ENCODE data around the gene VPS13D.

The VPS13D gene

DNA sequence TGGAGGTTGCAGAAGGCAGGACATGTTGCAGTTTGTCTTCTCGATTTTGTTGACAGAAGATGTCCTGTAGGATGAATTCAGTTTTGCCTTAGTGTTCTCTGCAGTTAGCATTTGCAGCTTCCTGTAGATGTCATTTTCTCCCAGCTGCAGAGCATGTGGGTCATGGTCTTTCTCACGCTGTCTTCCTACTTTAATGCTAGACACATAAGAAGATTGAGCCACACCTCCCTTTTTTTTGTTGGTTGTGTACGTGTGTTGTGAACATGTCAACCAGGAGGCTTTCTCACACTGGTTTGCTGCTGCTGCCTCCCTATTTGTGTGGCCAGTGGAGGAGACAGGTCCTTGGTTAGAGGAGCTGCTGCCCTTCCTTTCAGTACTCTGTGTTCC, 110.7 kb downstream of the VPS13D start:
- DNase-seq = no peak

DNA sequence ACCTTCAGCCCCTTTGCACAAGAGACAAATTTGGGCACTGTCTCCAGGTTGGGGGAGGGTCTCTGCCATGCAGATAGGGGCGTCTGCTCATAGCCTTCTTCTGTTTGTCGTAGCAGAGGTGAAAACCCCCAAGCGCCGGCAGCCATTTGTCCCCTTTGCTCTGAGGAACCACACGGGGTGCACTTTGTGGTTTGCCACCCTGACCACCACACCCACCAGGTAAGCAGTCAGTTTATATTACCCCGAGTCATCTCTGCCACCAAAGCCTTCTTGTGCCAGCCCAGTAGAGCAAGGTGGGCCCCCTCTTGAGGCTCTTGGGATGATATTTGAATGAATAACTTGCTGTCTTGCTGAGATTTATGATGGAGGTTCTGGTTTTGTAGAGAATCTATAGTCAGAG, 111.8 kb downstream of the VPS13D start:
- no peak for DNase-seq

DNA sequence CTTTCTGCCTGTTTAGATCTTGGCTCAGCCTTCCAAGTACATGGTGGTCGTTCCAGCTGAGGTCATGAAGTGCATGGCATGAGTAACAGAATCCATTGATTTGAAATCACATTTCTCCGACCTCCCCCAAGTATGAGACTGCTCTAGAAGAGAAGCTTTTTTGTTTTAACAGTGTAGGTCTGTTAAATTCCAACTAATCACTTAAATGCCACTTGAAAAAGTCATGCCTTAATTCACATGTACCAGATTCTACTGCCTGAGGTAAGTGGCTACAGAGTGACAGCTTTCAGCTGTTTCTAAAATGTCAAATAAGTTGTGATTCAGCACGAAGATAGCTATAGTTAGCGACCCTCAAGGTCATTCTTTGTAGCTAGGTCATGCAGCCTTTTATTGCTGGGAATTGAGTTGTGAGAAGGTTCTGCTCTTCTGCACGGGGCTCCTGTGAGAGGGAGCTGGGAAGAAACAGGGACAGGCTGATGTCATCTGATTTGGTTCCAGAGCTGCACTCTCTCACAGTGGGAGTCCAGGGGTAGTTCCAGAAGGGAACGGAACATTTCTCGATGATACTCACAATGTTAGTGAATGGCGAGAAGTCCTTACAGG, 112.7 kb downstream of the VPS13D start:
- DNase-seq = no peak

DNA sequence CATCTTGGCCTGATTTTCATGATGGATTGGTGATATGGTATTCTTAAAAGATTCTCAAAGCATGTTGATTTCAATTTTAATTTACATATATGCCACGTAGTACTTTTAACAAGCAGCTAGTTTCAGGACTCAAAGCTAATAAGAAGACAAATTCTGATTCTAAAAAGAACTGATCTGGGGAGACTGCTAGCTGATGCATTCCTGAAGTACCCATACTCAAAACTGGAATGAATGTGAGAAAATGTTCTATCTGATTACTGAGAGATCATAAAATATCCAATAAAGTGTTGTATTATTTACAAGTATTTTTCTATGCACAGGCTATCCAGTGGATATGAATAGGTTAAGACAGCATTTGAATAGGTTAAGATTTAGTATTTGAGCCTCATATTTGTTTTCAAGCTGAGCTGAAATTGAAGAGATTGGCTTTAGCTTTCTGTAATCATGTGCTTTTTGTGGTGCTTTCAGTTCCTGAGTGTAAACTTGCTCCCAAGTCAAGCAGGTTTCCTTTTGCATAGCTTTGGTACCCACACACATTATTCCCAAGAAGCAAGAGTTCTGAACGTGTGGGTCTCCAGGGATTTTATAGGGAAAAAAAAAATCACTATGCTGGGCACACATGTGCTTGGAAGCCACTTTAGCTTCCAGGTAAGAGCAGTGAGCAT, 114.1 kb downstream of the VPS13D start:
- no peak for DNase-seq

DNA sequence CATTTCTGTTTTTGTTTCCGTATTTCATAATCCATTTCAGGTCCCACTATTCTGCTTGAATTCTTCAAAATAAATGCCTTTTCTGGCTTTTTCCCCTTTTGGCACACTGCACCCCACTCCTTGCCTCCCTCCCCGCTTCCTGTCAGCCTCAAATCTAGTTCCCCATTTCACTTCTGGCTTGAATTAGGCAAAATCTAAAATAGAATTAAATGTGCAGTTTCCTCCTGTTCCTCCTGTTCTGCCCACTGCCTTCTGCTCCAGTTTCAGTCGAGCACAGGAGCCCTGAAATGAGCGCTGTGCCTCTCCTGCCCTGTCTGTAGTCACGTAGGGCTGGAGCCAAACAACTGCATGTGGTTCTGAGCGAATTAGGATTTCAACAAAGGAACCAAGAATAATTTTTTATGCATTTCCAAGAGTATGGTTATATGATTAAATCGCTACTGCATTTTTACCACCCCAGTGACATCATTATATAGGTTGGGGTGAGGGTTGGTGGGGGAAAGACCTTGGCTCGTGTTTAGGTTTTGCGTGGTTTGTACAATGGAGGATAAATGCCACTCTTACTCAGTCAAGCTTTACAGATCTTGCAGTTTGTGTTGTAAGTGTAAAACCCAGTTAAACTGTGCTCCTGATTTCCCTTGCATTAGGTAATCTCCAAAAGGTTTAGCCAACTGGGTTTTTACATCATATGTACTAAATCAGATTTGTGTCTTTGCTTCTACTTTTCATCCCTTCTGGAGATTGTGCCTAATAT, 114.9 kb downstream of the VPS13D start:
- DNase-seq = peak in 1 of 5 donors; percentile 12

DNA sequence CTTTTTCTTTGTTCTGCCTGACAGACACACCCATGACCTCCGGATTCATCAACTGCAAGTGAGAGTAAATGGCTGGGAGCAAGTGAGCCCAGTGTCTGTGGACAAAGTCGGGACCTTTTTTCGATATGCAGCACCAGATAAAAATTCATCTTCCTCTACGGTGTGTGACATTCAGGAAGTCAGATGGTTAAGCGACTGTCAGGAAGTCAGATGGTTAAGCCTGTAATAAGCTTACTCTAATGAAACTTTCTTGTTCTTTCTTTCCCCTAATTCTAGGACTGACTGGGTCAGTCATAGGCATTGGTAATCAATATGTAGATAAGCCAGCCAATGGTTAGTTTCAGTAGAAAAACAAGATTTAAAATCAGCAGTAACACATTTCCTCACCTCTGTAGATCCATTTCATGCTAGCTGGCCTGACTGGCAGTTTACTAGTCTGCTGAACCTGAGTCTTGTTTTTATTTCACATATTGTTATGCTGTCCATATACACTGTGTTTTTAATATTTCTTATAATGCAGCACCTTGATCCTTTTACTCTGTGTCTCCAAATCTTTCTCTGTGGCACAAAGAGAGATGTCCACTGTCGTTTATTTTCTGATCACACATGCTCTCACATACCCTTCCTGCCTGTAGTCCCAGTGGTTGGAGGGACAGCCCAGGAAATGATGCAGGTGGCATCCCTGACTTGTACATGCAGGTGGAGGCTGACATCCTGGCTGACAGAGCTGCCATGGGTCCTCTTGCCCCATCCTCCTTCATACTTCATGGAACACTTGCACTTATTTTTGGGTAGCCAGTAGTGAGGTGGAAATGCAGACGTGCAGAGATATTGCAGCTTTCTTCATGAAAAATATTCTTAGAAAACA, 115.8 kb downstream of the VPS13D start:
- DNase-seq = peak in 1 of 5 donors; percentile 54

DNA sequence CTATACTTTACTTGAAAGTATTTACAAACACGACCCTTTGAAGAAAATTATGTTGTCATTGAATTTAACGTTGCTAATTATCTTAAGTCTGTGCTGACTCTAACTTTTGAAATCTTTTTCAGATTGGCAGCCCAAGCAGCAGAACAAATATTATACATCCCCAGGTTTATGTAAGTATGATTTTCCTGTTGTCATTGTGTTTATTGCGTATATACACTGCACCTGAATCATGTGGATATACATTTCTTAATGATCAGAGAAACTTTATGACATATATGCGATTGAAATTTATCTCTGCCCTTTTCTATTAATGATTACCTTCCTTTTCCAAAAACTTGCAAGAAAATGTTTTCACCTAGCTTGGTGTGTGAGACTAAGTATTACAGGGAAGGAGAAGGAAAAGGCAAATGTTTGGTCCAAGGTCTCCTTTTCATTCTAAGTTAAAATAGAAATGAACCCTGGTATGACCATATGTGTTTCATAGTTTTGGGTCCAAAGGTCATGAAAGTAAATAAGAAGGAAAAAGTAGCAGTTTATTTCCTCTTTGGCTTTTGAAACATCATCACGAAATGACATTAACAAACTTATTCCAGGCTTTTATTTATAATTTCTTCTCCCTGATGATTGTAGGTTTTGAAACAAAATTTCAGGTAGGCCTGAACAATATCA, 116.8 kb downstream of the VPS13D start:
- DNase-seq = no peak

DNA sequence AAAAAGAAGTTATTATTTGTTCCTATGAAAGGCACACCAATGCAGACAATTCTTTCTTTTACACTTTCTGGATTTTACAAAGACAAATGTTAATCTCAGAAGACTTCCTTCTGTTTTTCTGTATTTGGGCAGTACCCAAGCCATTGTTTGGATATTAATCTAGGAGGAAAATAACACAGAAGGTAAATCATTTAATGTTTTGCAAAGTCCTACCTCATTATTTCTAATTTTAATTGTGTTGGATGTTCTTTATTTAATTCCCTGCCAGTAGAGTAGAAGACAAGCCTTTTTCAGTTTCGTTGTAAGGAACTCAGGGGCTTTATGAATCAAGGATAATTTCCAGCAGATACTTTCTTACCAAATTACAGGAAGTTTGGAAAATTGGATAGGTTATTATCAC, 118.3 kb downstream of the VPS13D start:
- no peak for DNase-seq

DNA sequence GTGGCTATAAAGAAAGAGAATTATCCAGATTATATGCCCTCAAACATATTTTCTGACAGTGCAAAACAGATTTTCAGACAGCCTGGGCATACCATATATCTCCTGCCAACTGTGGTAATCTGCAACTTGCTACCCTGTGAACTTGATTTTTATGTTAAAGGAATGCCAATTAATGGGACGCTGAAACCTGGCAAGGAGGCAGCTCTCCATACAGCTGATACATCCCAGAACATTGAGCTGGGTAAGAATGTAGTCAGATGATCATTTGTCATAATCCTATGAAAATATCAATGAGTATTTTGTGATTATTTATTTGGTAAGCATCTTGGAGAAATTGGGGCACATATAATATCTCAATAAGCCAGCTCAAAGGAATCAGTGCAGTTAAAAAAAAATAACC, 124.2 kb downstream of the VPS13D start:
- no peak for DNase-seq

DNA sequence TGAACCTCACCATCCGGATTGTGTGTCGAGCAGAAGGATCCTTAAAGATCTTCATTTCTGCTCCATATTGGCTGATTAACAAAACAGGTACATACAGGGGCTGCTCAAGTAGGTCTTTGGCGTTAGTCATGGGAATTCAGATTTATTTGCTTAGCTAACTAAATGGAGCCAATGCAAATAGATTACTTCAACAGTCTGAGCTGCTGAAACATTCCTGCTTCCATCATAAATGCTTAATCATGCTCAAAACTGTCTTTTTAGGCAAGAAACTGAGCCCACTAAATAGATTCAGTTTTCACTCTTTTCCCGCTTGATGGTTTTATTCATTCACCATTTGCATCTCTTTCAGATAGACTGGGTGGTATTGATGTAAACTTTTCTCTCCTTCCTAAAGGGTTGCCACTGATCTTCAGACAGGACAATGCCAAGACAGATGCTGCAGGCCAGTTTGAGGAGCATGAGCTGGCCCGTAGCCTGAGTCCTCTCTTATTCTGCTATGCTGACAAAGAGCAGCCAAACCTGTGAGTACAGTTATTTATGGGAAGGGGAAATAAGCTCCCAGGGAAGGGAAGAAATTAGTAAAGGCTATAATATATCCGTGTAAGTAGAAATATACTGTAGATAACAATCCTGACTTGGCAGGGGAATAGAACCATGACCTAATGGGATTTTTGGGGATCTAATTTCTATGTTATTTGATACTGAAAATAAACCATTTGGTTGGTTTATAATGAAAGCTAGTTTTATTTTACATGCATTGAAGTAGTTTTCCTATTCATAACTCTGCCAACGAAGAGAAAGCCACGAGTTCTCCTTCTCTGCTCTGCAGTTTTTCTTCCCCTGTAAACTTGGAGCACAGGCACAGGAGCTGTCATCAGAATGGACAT, 126.4 kb downstream of the VPS13D start:
- DNase-seq = no peak

DNA sequence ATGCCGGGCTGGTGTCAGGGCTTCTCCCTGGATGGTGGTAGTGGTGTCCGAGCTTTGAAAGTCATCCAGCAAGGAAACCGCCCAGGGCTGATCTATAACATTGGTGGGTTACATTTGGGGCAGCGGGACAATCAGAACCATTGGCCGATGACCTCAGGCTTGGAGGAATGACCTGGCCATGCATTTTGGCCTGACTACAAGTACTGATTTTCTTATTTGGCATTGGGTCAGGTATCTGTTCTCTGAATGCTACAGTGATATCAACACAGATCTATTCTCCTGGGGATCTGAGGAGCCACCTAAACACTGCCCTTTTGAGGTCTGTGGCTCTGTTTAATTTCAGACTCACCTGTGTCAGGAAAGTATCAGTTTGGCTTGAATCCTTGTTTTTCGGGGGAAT, 128.7 kb downstream of the VPS13D start:
- DNase-seq = no peak

DNA sequence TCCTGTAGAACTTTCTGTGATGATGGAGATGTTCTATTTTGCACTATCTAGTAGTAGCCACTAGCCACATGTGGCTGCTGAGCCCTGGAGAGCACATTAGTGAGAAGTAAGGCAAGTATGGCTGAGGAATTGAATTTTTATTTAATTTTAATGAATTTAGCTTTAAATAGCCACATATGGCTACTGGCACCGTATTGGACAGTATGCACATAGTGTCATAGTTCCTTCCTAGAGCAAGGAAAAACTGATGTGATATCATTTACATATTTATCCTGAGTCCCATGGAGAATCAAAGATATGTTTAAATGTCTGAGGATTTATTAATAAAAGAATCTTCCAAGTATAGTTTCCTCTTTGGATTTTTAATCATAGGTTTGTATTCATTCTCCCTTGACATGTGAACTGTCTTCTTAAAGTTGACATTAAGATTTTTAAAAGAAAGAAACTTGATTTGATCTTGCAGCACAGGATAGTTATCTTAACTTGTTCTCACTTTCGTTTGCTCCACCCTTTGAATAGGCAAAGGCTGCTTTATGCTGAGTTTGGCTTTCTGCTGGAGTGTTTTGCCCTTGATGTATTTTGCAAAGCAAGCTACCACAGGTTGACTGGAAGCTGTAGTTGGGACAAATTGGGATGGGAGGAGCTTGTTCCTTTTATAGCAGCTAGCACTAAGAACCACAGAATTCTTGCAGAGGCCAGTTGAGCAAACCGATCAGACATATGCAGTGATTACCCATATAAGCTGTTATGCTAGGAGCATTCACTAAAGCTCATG, 129.7 kb downstream of the VPS13D start:
- DNase-seq = peak in 1 of 5 donors; percentile 23

DNA sequence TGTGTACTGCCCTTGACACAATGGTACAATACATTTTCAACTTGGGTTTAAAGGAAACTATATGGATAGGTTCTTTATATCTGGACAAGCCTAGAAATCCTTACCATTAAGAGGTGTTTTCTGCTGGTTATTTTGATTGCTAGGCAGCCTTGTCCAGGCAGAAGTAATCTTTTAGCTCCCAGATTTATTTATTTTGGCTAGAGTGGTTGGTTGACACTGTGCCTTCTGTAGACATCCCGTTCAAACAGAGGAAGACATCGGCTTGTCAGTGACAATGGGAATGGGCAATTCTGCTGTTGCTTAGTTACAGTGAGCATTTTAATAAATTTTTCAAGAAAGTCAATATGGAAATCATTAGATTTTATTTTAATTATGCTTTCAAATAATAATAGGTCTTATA, 138.8 kb downstream of the VPS13D start:
- DNase-seq = no peak

DNA sequence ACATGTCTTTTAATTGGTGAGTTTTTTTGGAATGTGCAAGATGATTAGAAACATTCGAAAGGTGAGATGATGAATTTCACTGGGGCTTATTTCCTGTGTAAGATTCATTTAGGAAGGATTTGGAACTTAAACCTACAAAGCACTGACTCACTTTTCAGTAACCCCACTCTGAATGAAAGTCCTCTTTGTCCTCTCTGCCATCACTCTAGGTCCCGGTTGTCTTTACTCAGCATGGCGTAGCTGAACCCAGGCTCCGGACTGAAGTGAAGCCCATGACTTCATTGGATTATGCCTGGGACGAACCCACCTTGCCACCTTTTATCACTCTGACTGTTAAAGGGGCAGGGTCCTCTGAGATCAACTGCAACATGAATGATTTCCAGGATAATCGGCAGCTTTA, 139.4 kb downstream of the VPS13D start:
- DNase-seq = no peak

DNA sequence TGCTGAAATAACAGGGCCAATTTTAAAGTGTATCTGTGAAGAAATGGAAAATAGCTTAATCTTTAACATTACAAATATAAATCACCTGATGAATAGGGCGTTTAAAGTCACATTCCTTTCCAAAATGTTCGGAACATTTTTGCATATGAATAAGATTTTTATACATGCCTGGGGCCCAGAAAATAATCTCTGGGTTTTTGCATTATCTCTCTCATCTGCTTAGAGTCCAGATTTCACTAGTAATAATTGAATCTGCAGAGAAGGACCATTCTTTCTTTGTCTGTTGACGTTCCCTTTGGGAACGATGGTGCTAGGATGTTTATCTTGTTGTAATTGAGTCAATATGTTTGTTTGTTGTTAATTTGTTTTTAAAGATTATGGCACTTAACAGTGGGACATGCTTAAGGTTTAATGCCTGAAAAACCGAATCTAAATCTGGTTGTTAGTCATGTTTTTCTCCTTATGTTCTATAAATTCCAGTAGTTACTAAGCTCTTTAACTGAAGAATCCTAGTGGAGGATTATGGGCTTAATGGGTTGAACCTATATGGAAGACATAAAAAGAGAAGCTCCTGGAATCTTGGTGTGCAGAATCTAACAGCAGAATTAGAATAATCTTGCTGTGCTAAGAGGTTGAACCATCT, 140.6 kb downstream of the VPS13D start:
- no peak for DNase-seq

DNA sequence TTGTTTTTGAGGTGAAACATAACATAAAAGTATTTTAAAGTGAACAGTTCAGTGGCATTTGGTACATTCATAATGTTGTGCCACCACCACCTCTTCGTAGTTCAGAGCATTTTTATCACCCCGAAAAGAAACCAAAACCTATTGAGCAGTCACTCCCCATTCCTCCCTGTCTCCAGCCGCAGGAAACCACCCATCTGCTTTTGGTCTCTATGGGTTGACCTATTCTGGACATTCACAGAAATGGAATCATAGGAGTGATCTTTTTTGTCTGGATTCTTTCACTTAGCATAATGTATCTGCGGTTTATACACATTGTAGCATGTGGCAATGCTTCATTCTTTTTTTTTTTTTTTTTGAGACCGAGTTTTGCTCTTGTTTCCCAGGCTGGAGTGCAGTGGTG, 141.2 kb downstream of the VPS13D start:
- no peak for DNase-seq

DNA sequence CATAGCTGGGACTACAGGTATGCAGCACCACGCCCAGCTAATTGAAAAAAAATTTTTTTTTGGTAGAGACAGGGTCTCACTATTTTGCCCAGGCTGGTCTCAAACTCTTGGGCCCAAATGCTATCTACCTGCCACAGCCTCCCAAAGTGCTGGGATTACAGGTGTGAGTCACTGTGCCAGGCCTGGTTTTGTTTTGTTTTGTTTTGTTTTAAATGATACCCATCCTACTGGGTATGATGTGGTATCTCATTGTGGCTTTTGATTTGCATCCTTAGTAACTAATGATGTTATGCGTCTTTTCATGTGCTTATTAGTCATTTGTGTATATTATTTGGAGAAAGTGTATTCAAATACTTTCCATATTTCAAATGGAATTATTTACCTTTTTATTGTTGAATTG, 142.3 kb downstream of the VPS13D start:
- DNase-seq = peak in 1 of 5 donors; percentile 4

DNA sequence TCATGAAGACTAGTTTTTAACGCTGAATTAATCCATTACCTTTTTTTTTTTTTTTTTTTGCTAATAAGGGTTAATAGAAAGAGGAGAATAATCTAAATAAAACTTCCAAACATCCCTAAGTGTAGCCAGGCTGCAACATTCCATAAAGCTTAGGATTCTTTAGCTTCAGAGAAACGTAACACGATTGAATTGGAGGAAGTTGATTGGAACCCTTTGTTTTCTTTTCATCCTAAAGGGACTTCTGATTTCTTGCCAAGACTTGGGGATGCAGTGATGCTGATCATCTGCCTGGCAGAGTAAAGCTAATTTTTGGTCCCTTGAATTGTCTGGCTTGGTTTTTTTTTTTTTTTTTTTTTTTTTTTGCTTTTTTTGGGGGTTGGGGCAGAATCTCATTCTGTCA, 142.9 kb downstream of the VPS13D start:
- no peak for DNase-seq

DNA sequence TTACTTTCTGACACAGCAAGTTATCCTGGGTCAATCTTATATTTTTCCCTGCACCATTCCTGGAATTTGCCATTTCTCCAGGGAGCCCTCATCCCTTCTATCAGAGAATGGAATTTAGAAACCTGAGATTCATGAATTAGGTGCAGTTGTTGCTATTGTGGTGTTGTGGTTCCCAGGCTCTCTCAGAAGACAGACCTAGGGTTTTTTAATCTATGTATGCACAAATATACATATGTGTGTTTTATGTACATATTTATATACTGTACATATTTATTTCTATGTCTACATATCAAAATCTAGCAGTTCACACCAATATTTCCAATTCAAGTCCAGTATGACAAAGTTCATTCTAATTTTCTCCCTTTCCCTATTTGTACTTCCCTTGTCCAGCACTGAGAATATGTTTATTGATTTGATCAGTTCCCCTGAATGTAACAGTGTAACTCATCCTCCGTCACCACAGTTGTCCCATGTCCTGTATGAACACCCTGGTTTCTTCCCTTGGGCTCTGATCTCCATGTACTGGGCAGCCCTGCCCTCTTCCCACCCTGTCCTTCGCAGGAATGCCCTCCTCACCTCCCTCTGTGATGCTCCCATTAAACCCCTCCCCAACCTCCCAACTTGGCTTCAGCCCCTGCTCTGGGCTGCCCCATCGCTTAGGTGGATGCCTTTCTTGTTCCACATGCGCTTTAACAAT, 145.5 kb downstream of the VPS13D start:
- no peak for DNase-seq
